IMR-90 (cell line): ENCODE results near the gene DIAPH2. TPM values are rescaled to one million over a fixed set of nuclear protein-coding genes. Genes with fewer than 3 reads are reported as not detected.
A peak's percentile ranks its signal among the peaks of the same experiment; 100 is the strongest.

Source experiments
- ATAC-seq: fragments of 200-7000 bp; cut with Tn5 transposase; 2 replicates; pipeline ENCODE4 v1.9.1; 2020; ENCODE audit warnings: low read depth, mild to moderate bottlenecking, moderate library complexity
- BruUV-seq: library from RNA; stranded (reverse); fragments of 400-500 nt; replicated peaks from 2 replicates; lab custom pipeline; 2021; lab: Mats Ljungman, UMichigan
- CTCF ChIA-PET: fragments of 300-600 bp; formaldehyde crosslinking; extraction: SDS; loops from one replicate; lab custom pipeline; 2021; ENCODE audit warnings: antibody characterized with exemption; lab: Yijun Ruan, JAX
- POLR2A ChIA-PET: fragments of 300-600 bp; sonication (Branson Sonifier 250); formaldehyde crosslinking; loops from one replicate; lab custom pipeline; 2022; ENCODE audit warnings: antibody characterized with exemption; ENCODE audit not compliant: unreplicated experiment; lab: Charles Lee
- DNase-seq: peaks from one replicate; pipeline ENCODE4 v3.0.0; 2013
- H2AFZ ChIP-seq: replicated peaks from 2 replicates; pipeline ENCODE3; 2013; ENCODE audit warnings: low read length, mild to moderate bottlenecking; ENCODE audit not compliant: poor library complexity
- H2AK5ac ChIP-seq: 2 replicates; pipeline ENCODE4 v1.6.1; 2013; ENCODE audit warnings: low read depth, low read length, inconsistent platforms
- H2AK9ac ChIP-seq: replicated peaks from 2 replicates; pipeline ENCODE3; 2013; ENCODE audit warnings: mild to moderate bottlenecking, low read depth, low read length, moderate library complexity; ENCODE audit not compliant: poor library complexity
- H2BK120ac ChIP-seq: 2 replicates; pipeline ENCODE4 v1.6.1; 2013; ENCODE audit warnings: low read depth, low read length, inconsistent platforms
- H2BK15ac ChIP-seq: 3 replicates; pipeline ENCODE4 v1.6.1; 2013; ENCODE audit warnings: low read depth, low read length, inconsistent platforms
- H2BK20ac ChIP-seq: 2 replicates; pipeline ENCODE4 v1.6.1; 2013; ENCODE audit warnings: low read depth, mild to moderate bottlenecking, inconsistent platforms, low read length, moderate library complexity
- H2BK5ac ChIP-seq: 2 replicates; pipeline ENCODE4 v1.6.1; 2013; ENCODE audit warnings: mild to moderate bottlenecking, low read depth, low read length, inconsistent platforms; ENCODE audit not compliant: poor library complexity, severe bottlenecking
- H3K14ac ChIP-seq: replicated peaks from 2 replicates; pipeline ENCODE4 v1.6.1; 2013; ENCODE audit warnings: low read depth, low read length, inconsistent platforms
- H3K18ac ChIP-seq: 2 replicates; pipeline ENCODE4 v1.6.1; 2013; ENCODE audit warnings: low read depth, low read length, control low read depth
- H3K23ac ChIP-seq: 2 replicates; pipeline ENCODE4 v1.6.1; 2013; ENCODE audit warnings: low read depth, low read length, inconsistent platforms
- H3K27ac ChIP-seq: 2 replicates; pipeline ENCODE4 v1.5.1; 2013; ENCODE audit warnings: mild to moderate bottlenecking, control low read depth, low read length; ENCODE audit not compliant: insufficient read depth
- H3K27me3 ChIP-seq: 2 replicates; pipeline ENCODE4 v1.6.1; 2013; ENCODE audit warnings: low read length; ENCODE audit not compliant: control insufficient read depth, insufficient read depth
- H3K36me3 ChIP-seq: 2 replicates; pipeline ENCODE4 v1.6.1; 2013; ENCODE audit warnings: low read length, mixed read lengths; ENCODE audit not compliant: control insufficient read depth, insufficient read depth
- H3K4ac ChIP-seq: 2 replicates; pipeline ENCODE4 v1.6.1; 2013; ENCODE audit warnings: low read depth, low read length, inconsistent platforms
- H3K4me1 ChIP-seq: 2 replicates; pipeline ENCODE4 v1.6.1; 2013; ENCODE audit warnings: low read length, mixed read lengths; ENCODE audit not compliant: control insufficient read depth, insufficient read depth
- H3K4me2 ChIP-seq: 2 replicates; pipeline ENCODE4 v1.6.1; 2013; ENCODE audit warnings: low read depth, mild to moderate bottlenecking, control low read depth, low read length, moderate library complexity
- H3K4me3 ChIP-seq: 2 replicates; pipeline ENCODE4 v1.5.1; 2013; ENCODE audit warnings: low read depth, mild to moderate bottlenecking, control low read depth, low read length, moderate library complexity; ENCODE audit not compliant: insufficient read depth
- H3K56ac ChIP-seq: 2 replicates; pipeline ENCODE4 v1.6.1; 2013; ENCODE audit warnings: low read length, inconsistent platforms; ENCODE audit not compliant: insufficient read depth; ENCODE audit errors: extremely low read depth
- H3K79me1 ChIP-seq, 2 experiments: 2 replicates each; pipeline ENCODE4 v1.6.1; 2013; ENCODE audit warnings: low read length in 2 of 2, inconsistent platforms in 1 of 2, low read depth in 1 of 2
- H3K9ac ChIP-seq: 2 replicates; pipeline ENCODE4 v1.6.1; 2013; ENCODE audit warnings: low read depth, low read length, control low read depth
- H3K9me1 ChIP-seq: 2 replicates; pipeline ENCODE4 v1.6.1; 2013; ENCODE audit warnings: low read length, inconsistent platforms; ENCODE audit not compliant: insufficient read depth
- H3K9me3 ChIP-seq: 2 replicates; pipeline ENCODE4 v1.6.1; 2013; ENCODE audit warnings: low read length; ENCODE audit not compliant: control insufficient read depth, insufficient read depth
- H4K20me1 ChIP-seq: 2 replicates; pipeline ENCODE4 v1.6.1; 2013; ENCODE audit warnings: low read length, inconsistent platforms; ENCODE audit not compliant: insufficient read depth
- H4K5ac ChIP-seq: 2 replicates; pipeline ENCODE4 v1.6.1; 2013; ENCODE audit warnings: mild to moderate bottlenecking, low read depth, low read length, control low read depth
- H4K8ac ChIP-seq, 2 experiments: 2 replicates each; pipeline ENCODE4 v1.6.1; 2013; ENCODE audit warnings: low read depth in 2 of 2, low read length in 2 of 2, control low read depth in 1 of 2, inconsistent platforms in 1 of 2
- H4K91ac ChIP-seq: 2 replicates; pipeline ENCODE4 v1.6.1; 2013; ENCODE audit warnings: low read depth, low read length, inconsistent platforms; ENCODE audit not compliant: insufficient read depth
- BHLHE40 ChIP-seq: fragments of 150-350 bp; IDR thresholded peaks from 2 replicates; pipeline ENCODE4 v1.6.1; 2016; ENCODE audit warnings: mild to moderate bottlenecking, low read depth, low read length
- CEBPB ChIP-seq: IDR thresholded peaks from 2 replicates; pipeline ENCODE4 v1.6.1; 2012; ENCODE audit warnings: low read depth, low read length, improper control_type of control experiment
- CHD1 ChIP-seq: IDR thresholded peaks from 2 replicates; pipeline ENCODE4 v1.6.1; 2012; ENCODE audit warnings: low read depth, low read length, improper control_type of control experiment
- FOS ChIP-seq: fragments of 150-350 bp; IDR thresholded peaks from 2 replicates; pipeline ENCODE4 v1.6.1; 2016; ENCODE audit warnings: low read depth, low read length
- MAFK ChIP-seq: IDR thresholded peaks from 2 replicates; pipeline ENCODE4 v1.6.1; 2012; ENCODE audit warnings: low read depth, low read length, improper control_type of control experiment
- MAZ ChIP-seq: IDR thresholded peaks from 2 replicates; pipeline ENCODE4 v1.6.1; 2012; ENCODE audit warnings: low read depth, mild to moderate bottlenecking, low read length, improper control_type of control experiment, moderate library complexity, borderline replicate concordance
- MXI1 ChIP-seq: IDR thresholded peaks from 2 replicates; pipeline ENCODE4 v1.6.1; 2012; ENCODE audit warnings: low read depth, mild to moderate bottlenecking, low read length, moderate library complexity, borderline replicate concordance
- NFE2L2 ChIP-seq: fragments of 150-350 bp; IDR thresholded peaks from 2 replicates; pipeline ENCODE4 v1.6.1; 2016; ENCODE audit warnings: low read depth, mild to moderate bottlenecking, low read length
- POLR2A ChIP-seq: IDR thresholded peaks from 2 replicates; pipeline ENCODE4 v1.6.1; 2012; ENCODE audit warnings: mild to moderate bottlenecking, low read depth, low read length
- RAD21 ChIP-seq: IDR thresholded peaks from 2 replicates; pipeline ENCODE4 v1.6.1; 2012; ENCODE audit warnings: low read length, improper control_type of control experiment
- RCOR1 ChIP-seq: IDR thresholded peaks from 2 replicates; pipeline ENCODE4 v1.6.1; 2012; ENCODE audit warnings: mild to moderate bottlenecking, low read length, improper control_type of control experiment; ENCODE audit not compliant: insufficient replicate concordance
- RFX5 ChIP-seq: IDR thresholded peaks from 2 replicates; pipeline ENCODE4 v1.8.0; 2012; ENCODE audit warnings: low read depth, mild to moderate bottlenecking, low read length, moderate library complexity
- SMC3 ChIP-seq: fragments of 150-350 bp; IDR thresholded peaks from 2 replicates; pipeline ENCODE4 v1.6.1; 2016; ENCODE audit warnings: low read depth, mild to moderate bottlenecking, antibody characterized with exemption, low read length, moderate library complexity
- WGBS, 2 experiments: methylation state at CpG; one replicate each; pipeline versions ENCODE4 v1.1.5 to v1.1.7; 2013; ENCODE audit warnings: missing lambda C conversion rate in 2 of 2; ENCODE audit not compliant: insufficient read length in 1 of 2; ENCODE audit errors: extremely low coverage in 2 of 2; 5-methylcytosine and 5-hydroxymethylcytosine counted together
- dilution Hi-C: fragments of 300-500 bp; cut with HindIII; formaldehyde crosslinking; loops from one replicate; pipeline ENCODE4 v1.14.3; 2018; ENCODE audit warnings: low sequenced_read_pairs; ENCODE audit not compliant: unreplicated experiment
- in situ Hi-C: fragments of 300-500 bp; cut with MboI; formaldehyde crosslinking; loops from 3 replicates; pipeline ENCODE4 v1.14.3; 2019; ENCODE audit warnings: low sequenced_read_pairs, inconsistent platforms, mixed read lengths
- intact Hi-C: fragments of 100-400 bp; cut with micrococcal nuclease; formaldehyde crosslinking; loops from 2 replicates; pipeline ENCODE4 v1.10.0; 2022
- polyA plus RNA-seq, 3 experiments: library from polyadenylated mRNA; depleted of rRNA; stranded (reverse); fragments of >200 nt; gene quantifications; 2 replicates each; pipeline ENCODE4 v1.2.3, GENCODE V29; 2012; ENCODE audit warnings: low replicate concordance in 1 of 3
- total RNA-seq: library from RNA; depleted of rRNA; stranded (reverse); fragments of >200 nt; gene quantifications from 2 replicates; pipeline ENCODE4 v1.2.3, GENCODE V29; 2012
- TF ChIP-seq, protein P1 (sequence below): fragments of 150-350 bp; IDR thresholded peaks from 2 replicates; pipeline ENCODE4 v1.6.1; 2016; ENCODE audit warnings: low read depth, mild to moderate bottlenecking, low read length, moderate library complexity, borderline replicate concordance
- TF ChIP-seq, protein P2 (sequence below): fragments of 150-350 bp; IDR thresholded peaks from 2 replicates; pipeline ENCODE4 v1.6.1; 2017; ENCODE audit warnings: mild to moderate bottlenecking, antibody characterized with exemption, low read length, low read depth
- TF ChIP-seq, protein P3 (sequence below): conservative IDR thresholded peaks from 2 replicates; pipeline ENCODE4 v1.5.1; 2012; ENCODE audit warnings: mild to moderate bottlenecking, low read depth, low read length, improper control_type of control experiment

Gene DIAPH2
- total and polyA plus RNA-seq, 2 of the 4 experiments (the other 2 are of a cell fraction): 3.6 to 19.9 TPM

DNA sequence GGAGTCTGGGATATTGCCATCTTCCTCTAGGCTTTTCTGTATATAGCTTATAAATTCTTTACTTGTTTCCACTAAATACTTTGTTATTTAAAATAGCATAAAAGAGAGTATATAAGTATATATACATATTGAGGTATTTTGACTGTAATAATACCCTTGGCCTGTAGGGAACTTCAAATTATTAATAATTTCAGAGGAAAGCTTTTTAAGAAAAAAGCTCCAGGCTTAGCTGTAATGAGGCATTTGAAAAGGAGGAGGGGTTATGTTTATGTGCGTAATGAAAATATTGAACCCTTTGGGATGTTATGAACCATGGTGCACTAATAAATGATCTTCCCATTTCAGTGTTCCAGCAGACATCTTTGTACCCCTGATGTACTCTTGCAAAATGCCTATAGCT, 777.1 kb downstream of the DIAPH2 start:
- Histone ChIP-seq H4K5ac (no peak overlapping the region), H3K79me1 (no peaks in the 10 kb centered on the region; a peak in 1 of 4 replicates), H4K8ac (no peak overlapping the region), H3K27ac (no peak overlapping the region), H3K27me3 (no peaks in the 10 kb centered on the region), H2BK15ac (no peak overlapping the region), H2AFZ (no peak overlapping the region), H3K23ac (no peak overlapping the region), H3K56ac (no peak overlapping the region), H3K9me1 (no peaks in the 10 kb centered on the region), H2BK120ac (no peak overlapping the region), H2BK5ac (peak overlapping the region; percentile 15), H4K20me1 (no peaks in the 10 kb centered on the region), H3K4ac (no peak overlapping the region), H3K14ac (no peak overlapping the region), H3K4me3 (no peak overlapping the region), H3K9ac (no peak overlapping the region), H3K4me1 (no peaks in the 10 kb centered on the region; the same call in 1 of the 2 replicates), H3K18ac (no peak overlapping the region), H3K36me3 (no peaks in the 10 kb centered on the region), H2AK9ac (no peak overlapping the region), H3K9me3 (no peaks in the 10 kb centered on the region), H2BK20ac (peak overlapping the region; percentile 8; the same call in 1 of the 2 replicates), H4K91ac (no peak overlapping the region), H3K4me2 (no peak overlapping the region), H2AK5ac (no peak overlapping the region)
- CTCF ChIA-PET: interaction anchor here (0.8 kb wide), 1 partner anchor 11 kb away, joined by 3 read pairs; no protein-coding TSS in a partner anchor
- ATAC-seq: no peak
- dilution Hi-C loops: no loop called here
- no CpG with 5 or more reads among the region's 1 CpG for WGBS, 2 experiments
- DNase-seq: no peak
- in situ Hi-C loops: no loop called here
- no TSS peak for BruUV-seq
- intact Hi-C loops: no loop called here
- POLR2A ChIA-PET: no interaction called here
- TF ChIP-seq, protein P1, sequence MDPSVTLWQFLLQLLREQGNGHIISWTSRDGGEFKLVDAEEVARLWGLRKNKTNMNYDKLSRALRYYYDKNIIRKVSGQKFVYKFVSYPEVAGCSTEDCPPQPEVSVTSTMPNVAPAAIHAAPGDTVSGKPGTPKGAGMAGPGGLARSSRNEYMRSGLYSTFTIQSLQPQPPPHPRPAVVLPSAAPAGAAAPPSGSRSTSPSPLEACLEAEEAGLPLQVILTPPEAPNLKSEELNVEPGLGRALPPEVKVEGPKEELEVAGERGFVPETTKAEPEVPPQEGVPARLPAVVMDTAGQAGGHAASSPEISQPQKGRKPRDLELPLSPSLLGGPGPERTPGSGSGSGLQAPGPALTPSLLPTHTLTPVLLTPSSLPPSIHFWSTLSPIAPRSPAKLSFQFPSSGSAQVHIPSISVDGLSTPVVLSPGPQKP: no peak
- TF ChIP-seq MAZ (no peak), POLR2A (no peak), MAFK (no peak), SMC3 (no peak), BHLHE40 (no peak), RAD21 (no peak), CHD1 (no peak), FOS (no peak), NFE2L2 (no peak), MXI1 (no peak), CEBPB (no peak), RCOR1 (no peak), RFX5 (no peak)
- TF ChIP-seq, protein P2, sequence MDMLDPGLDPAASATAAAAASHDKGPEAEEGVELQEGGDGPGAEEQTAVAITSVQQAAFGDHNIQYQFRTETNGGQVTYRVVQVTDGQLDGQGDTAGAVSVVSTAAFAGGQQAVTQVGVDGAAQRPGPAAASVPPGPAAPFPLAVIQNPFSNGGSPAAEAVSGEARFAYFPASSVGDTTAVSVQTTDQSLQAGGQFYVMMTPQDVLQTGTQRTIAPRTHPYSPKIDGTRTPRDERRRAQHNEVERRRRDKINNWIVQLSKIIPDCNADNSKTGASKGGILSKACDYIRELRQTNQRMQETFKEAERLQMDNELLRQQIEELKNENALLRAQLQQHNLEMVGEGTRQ: no peak
- TF ChIP-seq, protein P3, sequence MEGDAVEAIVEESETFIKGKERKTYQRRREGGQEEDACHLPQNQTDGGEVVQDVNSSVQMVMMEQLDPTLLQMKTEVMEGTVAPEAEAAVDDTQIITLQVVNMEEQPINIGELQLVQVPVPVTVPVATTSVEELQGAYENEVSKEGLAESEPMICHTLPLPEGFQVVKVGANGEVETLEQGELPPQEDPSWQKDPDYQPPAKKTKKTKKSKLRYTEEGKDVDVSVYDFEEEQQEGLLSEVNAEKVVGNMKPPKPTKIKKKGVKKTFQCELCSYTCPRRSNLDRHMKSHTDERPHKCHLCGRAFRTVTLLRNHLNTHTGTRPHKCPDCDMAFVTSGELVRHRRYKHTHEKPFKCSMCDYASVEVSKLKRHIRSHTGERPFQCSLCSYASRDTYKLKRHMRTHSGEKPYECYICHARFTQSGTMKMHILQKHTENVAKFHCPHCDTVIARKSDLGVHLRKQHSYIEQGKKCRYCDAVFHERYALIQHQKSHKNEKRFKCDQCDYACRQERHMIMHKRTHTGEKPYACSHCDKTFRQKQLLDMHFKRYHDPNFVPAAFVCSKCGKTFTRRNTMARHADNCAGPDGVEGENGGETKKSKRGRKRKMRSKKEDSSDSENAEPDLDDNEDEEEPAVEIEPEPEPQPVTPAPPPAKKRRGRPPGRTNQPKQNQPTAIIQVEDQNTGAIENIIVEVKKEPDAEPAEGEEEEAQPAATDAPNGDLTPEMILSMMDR: no peak
